ENCODE data around the gene GALNT2. TPM values are rescaled to one million over a fixed set of nuclear protein-coding genes. Genes with fewer than 3 reads are reported as not detected.

GALNT2 gene
- total and polyA plus RNA-seq, 9 of the 15 experiments (the other 6 are each of a cell fraction or from before 2014, with no cell fraction given) = 1.6 to 106 (median 51.9) TPM

- TF ChIP-seq, protein P1, sequence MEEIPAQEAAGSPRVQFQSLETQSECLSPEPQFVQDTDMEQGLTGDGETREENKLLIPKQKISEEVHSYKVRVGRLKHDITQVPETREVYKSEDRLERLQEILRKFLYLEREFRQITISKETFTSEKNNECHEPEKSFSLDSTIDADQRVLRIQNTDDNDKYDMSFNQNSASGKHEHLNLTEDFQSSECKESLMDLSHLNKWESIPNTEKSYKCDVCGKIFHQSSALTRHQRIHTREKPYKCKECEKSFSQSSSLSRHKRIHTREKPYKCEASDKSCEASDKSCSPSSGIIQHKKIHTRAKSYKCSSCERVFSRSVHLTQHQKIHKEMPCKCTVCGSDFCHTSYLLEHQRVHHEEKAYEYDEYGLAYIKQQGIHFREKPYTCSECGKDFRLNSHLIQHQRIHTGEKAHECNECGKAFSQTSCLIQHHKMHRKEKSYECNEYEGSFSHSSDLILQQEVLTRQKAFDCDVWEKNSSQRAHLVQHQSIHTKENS (CRISPR knock-in tag; IDR thresholded peaks at IDR 0.05) = no peak
- TF ChIP-seq GABPA (tag; conservative IDR thresholded peaks at IDR 0.05; ENCODE audit: low read depth) (peak; percentile 12; the same call in 1 of the 2 replicates), PTBP1 (IDR thresholded peaks at IDR 0.05; ENCODE audit: low read depth, low read length) (no peak), ZNF224 (CRISPR knock-in tag; IDR thresholded peaks at IDR 0.05) (no peak), MAFK (IDR thresholded peaks at IDR 0.05; ENCODE audit: low read length) (no peak), TCF15 (CRISPR knock-in tag; IDR thresholded peaks at IDR 0.05) (no peak), BRD4 (IDR thresholded peaks at IDR 0.05) (no peak), ZBED1 (IDR thresholded peaks at IDR 0.05) (no peak), TCFL5 (CRISPR knock-in tag; conservative IDR thresholded peaks at IDR 0.05) (no peak), TSC22D4 (tag; IDR thresholded peaks at IDR 0.05) (no peak), FOS (IDR thresholded peaks at IDR 0.05; ENCODE audit: extremely low read depth, insufficient read length) (no peak), MLLT1 (IDR thresholded peaks at IDR 0.05) (no peak; a peak in 1 of 4 replicates), NEUROD1 (IDR thresholded peaks at IDR 0.05; ENCODE audit: borderline replicate concordance, low read depth, low read length, partially characterized antibody) (no peak), ZNF639 (CRISPR knock-in tag; conservative IDR thresholded peaks at IDR 0.05 in 1 of 2, IDR thresholded peaks at IDR 0.05 in 1 of 2) (peak in 1 of 2 experiments; percentile 26; a peak in 1 of 4 replicates), SMARCE1 (IDR thresholded peaks at IDR 0.05) (no peak), MBD2 (IDR thresholded peaks at IDR 0.05; ENCODE audit: borderline replicate concordance, low read depth) (no peak), ADNP (tag; IDR thresholded peaks at IDR 0.05) (no peak), ZNF197 (CRISPR knock-in tag; IDR thresholded peaks at IDR 0.05; ENCODE audit: low read depth) (no peak), ZNF124 (CRISPR knock-in tag; IDR thresholded peaks at IDR 0.05) (no peak)
- TF ChIP-seq, protein P2, sequence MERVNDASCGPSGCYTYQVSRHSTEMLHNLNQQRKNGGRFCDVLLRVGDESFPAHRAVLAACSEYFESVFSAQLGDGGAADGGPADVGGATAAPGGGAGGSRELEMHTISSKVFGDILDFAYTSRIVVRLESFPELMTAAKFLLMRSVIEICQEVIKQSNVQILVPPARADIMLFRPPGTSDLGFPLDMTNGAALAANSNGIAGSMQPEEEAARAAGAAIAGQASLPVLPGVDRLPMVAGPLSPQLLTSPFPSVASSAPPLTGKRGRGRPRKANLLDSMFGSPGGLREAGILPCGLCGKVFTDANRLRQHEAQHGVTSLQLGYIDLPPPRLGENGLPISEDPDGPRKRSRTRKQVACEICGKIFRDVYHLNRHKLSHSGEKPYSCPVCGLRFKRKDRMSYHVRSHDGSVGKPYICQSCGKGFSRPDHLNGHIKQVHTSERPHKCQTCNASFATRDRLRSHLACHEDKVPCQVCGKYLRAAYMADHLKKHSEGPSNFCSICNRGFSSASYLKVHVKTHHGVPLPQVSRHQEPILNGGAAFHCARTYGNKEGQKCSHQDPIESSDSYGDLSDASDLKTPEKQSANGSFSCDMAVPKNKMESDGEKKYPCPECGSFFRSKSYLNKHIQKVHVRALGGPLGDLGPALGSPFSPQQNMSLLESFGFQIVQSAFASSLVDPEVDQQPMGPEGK (CRISPR knock-in tag; IDR thresholded peaks at IDR 0.05; ENCODE audit: borderline replicate concordance) = no peak
Measured at GRCh38 chr1:230124186-230125128, 57.4 kb downstream of the GALNT2 start (continued).

All from K562 (cell line).